Measurements from ENCODE around the gene ABHD3. TPM values are rescaled to one million over a fixed set of nuclear protein-coding genes. Genes with fewer than 3 reads are reported as not detected.
"Not testable (repeated sequence)": the region's sequence is repeated elsewhere in the genome, so short reads cannot be mapped to it uniquely, and the experiment has no call there.

The ABHD3 gene
- total RNA-seq, 1 donor from 2014 or later, result 12.7 TPM

DNA sequence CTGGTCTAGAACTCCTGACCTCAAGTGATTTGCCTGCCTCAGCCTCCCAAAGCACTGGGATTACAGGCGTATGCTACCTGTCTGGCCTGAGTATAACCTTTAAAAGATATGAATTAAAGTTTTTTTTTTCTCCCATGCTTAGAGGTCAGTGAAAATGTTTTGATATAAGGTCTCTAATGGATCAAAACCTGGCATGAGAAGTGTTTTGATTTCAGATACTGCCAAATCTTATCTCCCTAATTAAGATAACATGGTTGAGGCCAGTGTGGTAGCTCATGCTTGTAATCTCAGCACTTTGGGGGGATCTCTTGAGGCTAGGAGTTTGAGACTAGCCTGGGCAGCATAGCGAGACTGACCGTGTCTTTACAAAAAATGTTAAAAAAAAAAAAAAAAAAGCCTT lies 51.2 kb downstream of the ABHD3 start:
- peaks cover 4% of the 10 kb centered on the region for H3K27me3 Mint-ChIP-seq (ENCODE audit: unreplicated experiment)
- no peak overlapping the region for H3K4me3 Mint-ChIP-seq (ENCODE audit: unreplicated experiment)
- no peak overlapping the region for H3K27ac Mint-ChIP-seq (ENCODE audit: unreplicated experiment)
- no peaks in the 10 kb centered on the region for H3K9me3 Mint-ChIP-seq (ENCODE audit: unreplicated experiment)
- no peak for TF ChIP-seq CTCF (IDR thresholded peaks at IDR 0.05; ENCODE audit: partially characterized antibody, unreplicated experiment)
- no peaks in the 10 kb centered on the region for H3K36me3 Mint-ChIP-seq (ENCODE audit: unreplicated experiment)
- H3K4me1 Mint-ChIP-seq (ENCODE audit: low read depth, unreplicated experiment), result peaks cover 2% of the 10 kb centered on the region
- no peak for DNase-seq

GRCh38 chr18:21652073-21652472 lies 52.5 kb downstream of the ABHD3 start:
- Mint-ChIP-seq H3K4me3 (ENCODE audit: unreplicated experiment) (no peak overlapping the region), H3K27ac (ENCODE audit: unreplicated experiment) (no peak overlapping the region), H3K27me3 (ENCODE audit: unreplicated experiment) (peaks cover 4% of the 10 kb centered on the region), H3K36me3 (ENCODE audit: unreplicated experiment) (no peaks in the 10 kb centered on the region), H3K4me1 (ENCODE audit: low read depth, unreplicated experiment) (peaks cover 2% of the 10 kb centered on the region), H3K9me3 (ENCODE audit: unreplicated experiment) (no peaks in the 10 kb centered on the region)
- no peak for DNase-seq
- no peak for TF ChIP-seq CTCF (IDR thresholded peaks at IDR 0.05; ENCODE audit: partially characterized antibody, unreplicated experiment)

DNA sequence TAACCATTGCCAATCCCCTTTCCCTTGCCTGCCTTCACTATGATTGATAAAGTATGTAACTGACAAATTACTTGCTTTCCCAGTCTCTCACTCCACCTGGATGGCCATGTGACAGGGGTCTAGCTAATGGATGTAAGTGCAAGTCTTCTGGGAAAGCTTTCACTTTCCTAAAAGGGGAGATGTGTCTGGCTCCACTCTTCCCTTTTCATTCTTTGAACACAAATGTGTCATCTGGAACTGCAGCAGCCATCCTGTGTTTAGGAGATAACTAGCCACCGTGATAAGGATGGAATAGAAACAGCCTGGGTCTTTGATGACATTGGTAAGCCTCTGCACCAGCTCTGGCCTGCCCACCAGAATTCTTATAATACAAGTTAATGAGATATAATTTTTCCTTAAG lies 54.3 kb downstream of the ABHD3 start:
- no peak for DNase-seq
- Mint-ChIP-seq H3K27ac (ENCODE audit: unreplicated experiment) (peak overlapping the region; percentile 85), H3K27me3 (ENCODE audit: unreplicated experiment) (peaks cover 4% of the 10 kb centered on the region), H3K4me1 (ENCODE audit: low read depth, unreplicated experiment) (peaks cover 2% of the 10 kb centered on the region), H3K4me3 (ENCODE audit: unreplicated experiment) (no peak overlapping the region), H3K36me3 (ENCODE audit: unreplicated experiment) (no peaks in the 10 kb centered on the region), H3K9me3 (ENCODE audit: unreplicated experiment) (no peaks in the 10 kb centered on the region)
- TF ChIP-seq CTCF (IDR thresholded peaks at IDR 0.05; ENCODE audit: partially characterized antibody, unreplicated experiment), result no peak

- DNase-seq; H3K36me3 Mint-ChIP-seq (ENCODE audit: unreplicated experiment); H3K27ac Mint-ChIP-seq (ENCODE audit: unreplicated experiment); H3K27me3 Mint-ChIP-seq (ENCODE audit: unreplicated experiment); H3K4me1 Mint-ChIP-seq (ENCODE audit: low read depth, unreplicated experiment); H3K9me3 Mint-ChIP-seq (ENCODE audit: unreplicated experiment); H3K4me3 Mint-ChIP-seq (ENCODE audit: unreplicated experiment): not testable (repeated sequence)
These were observed 64.2 kb downstream of the ABHD3 start for GRCh38 chr18:21640375-21640774.

DNA sequence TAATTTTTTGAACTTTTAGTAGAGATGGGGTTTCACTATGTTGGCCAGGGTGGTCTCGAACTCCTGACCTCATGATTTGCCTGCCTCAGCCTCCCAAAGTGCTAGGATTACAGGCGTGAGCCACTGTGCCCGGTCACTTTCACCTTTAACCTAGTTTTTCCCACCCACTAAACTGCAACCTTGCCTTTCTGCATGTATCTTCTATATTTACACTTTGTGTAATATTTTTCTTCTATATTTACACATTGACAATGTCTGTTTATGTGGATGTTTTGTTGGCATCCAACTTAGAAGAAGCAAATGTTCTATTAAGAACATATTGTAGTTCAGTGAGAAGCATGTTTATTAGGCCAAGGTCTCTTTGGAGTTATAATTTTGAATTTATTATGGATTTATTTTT lies 65.8 kb downstream of the ABHD3 start:
- no peak overlapping the region for H3K4me3 Mint-ChIP-seq (ENCODE audit: unreplicated experiment)
- H3K4me1 Mint-ChIP-seq (ENCODE audit: low read depth, unreplicated experiment), result peaks cover 6% of the 10 kb centered on the region
- TF ChIP-seq CTCF (IDR thresholded peaks at IDR 0.05; ENCODE audit: partially characterized antibody, unreplicated experiment), result no peak
- peaks cover 2% of the 10 kb centered on the region for H3K9me3 Mint-ChIP-seq (ENCODE audit: unreplicated experiment)
- H3K27ac Mint-ChIP-seq (ENCODE audit: unreplicated experiment), result no peak overlapping the region
- DNase-seq, result no peak
- peaks cover 2% of the 10 kb centered on the region for H3K27me3 Mint-ChIP-seq (ENCODE audit: unreplicated experiment)
- no peaks in the 10 kb centered on the region for H3K36me3 Mint-ChIP-seq (ENCODE audit: unreplicated experiment)

DNA sequence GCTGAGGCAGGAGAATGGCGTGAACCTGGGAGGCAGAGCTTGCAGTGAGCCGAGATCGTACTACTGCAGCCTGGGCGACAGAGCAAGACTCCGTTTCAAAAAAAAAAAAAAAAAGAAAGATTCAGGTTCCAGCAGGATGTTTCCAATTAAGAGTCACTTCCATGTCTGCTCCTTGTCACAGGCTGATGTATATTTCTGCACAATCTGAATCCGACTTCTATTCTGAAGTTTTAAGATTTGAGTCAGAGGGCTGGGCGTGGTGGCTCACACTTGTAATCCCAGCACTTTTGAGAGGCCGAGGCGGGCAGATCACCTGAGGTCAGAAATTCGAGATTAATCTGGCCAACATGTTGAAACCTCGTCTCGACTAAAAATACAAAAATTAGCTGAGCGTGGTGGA lies 67.8 kb downstream of the ABHD3 start:
- no peak for DNase-seq
- peaks cover 2% of the 10 kb centered on the region for H3K9me3 Mint-ChIP-seq (ENCODE audit: unreplicated experiment)
- no peak overlapping the region for H3K27ac Mint-ChIP-seq (ENCODE audit: unreplicated experiment)
- no peak for TF ChIP-seq CTCF (IDR thresholded peaks at IDR 0.05; ENCODE audit: partially characterized antibody, unreplicated experiment)
- H3K4me3 Mint-ChIP-seq (ENCODE audit: unreplicated experiment), result no peak overlapping the region
- peaks cover 4% of the 10 kb centered on the region for H3K4me1 Mint-ChIP-seq (ENCODE audit: low read depth, unreplicated experiment)
- peaks cover 2% of the 10 kb centered on the region for H3K27me3 Mint-ChIP-seq (ENCODE audit: unreplicated experiment)
- H3K36me3 Mint-ChIP-seq (ENCODE audit: unreplicated experiment), result no peaks in the 10 kb centered on the region
